IPS-20b (cell line): ENCODE data around the gene CADPS2.
"Not testable (repeated sequence)": the region's sequence is repeated elsewhere in the genome, so short reads cannot be mapped to it uniquely, and the experiment has no call there.

Experiments
- H3K27ac ChIP-seq: one replicate; pipeline ENCODE4 v1.5.1; 2013; ENCODE audit warnings: low read length
- H3K27me3 ChIP-seq: 2 replicates; pipeline ENCODE4 v1.6.1; 2013; ENCODE audit warnings: mild to moderate bottlenecking, low read length, inconsistent platforms; ENCODE audit not compliant: insufficient read depth
- H3K36me3 ChIP-seq: 2 replicates; pipeline ENCODE4 v1.6.1; 2013; ENCODE audit warnings: low read depth, mild to moderate bottlenecking, inconsistent platforms, low read length, moderate library complexity; ENCODE audit not compliant: insufficient read depth
- H3K4me1 ChIP-seq: 2 replicates; pipeline ENCODE4 v1.6.1; 2013; ENCODE audit warnings: mild to moderate bottlenecking, control low read depth, inconsistent platforms, low read length, moderate library complexity; ENCODE audit not compliant: insufficient read depth
- H3K4me3 ChIP-seq: 2 replicates; pipeline ENCODE4 v1.5.1; 2013; ENCODE audit warnings: mild to moderate bottlenecking, low read length, inconsistent platforms
- H3K9ac ChIP-seq: 2 replicates; pipeline ENCODE4 v1.6.1; 2013; ENCODE audit warnings: low read depth, mild to moderate bottlenecking, inconsistent platforms, low read length, moderate library complexity
- H3K9me3 ChIP-seq: 2 replicates; pipeline ENCODE4 v1.6.1; 2013; ENCODE audit warnings: mild to moderate bottlenecking, low read depth, low read length, inconsistent platforms; ENCODE audit not compliant: insufficient read depth

CADPS2 gene

GRCh38 chr7:122682815-122683550, 203.3 kb downstream of the CADPS2 start:
- Histone ChIP-seq H3K9me3 (no peaks in the 10 kb centered on the region), H3K4me1 (peaks cover 39% of the 10 kb centered on the region), H3K9ac (no peak overlapping the region), H3K4me3 (no peak overlapping the region), H3K27me3 (no peaks in the 10 kb centered on the region), H3K36me3 (no peaks in the 10 kb centered on the region), H3K27ac (no peak overlapping the region)

GRCh38 chr7:122681186-122681585, 205.1 kb downstream of the CADPS2 start:
- H3K9ac ChIP-seq, H3K27ac ChIP-seq: not testable (repeated sequence)

GRCh38 chr7:122679813-122680212, 206.4 kb downstream of the CADPS2 start:
- H3K27ac ChIP-seq, result peak overlapping the region; percentile 87
- H3K4me1 ChIP-seq, result peaks cover 32% of the 10 kb centered on the region
- H3K9me3 ChIP-seq, result no peaks in the 10 kb centered on the region
- peak overlapping the region; percentile 69 for H3K9ac ChIP-seq
- H3K27me3 ChIP-seq, result no peaks in the 10 kb centered on the region
- no peaks in the 10 kb centered on the region for H3K36me3 ChIP-seq
- no peak overlapping the region; the same call in 1 of the 2 replicates for H3K4me3 ChIP-seq

More at GRCh38 chr7:122681186-122681585, 205.1 kb downstream of the CADPS2 start:
- H3K27me3 ChIP-seq, H3K4me3 ChIP-seq, H3K36me3 ChIP-seq, H3K9me3 ChIP-seq: not testable (repeated sequence)
- H3K4me1 ChIP-seq, result peaks cover 45% of the 10 kb centered on the region

GRCh38 chr7:122679269-122679709, 207.0 kb downstream of the CADPS2 start:
- Histone ChIP-seq H3K4me1 (peaks cover 32% of the 10 kb centered on the region), H3K9ac (peak overlapping the region; percentile 69), H3K27ac (peak overlapping the region; percentile 87)
- not testable (repeated sequence) for H3K9me3 ChIP-seq, H3K4me3 ChIP-seq, H3K27me3 ChIP-seq, H3K36me3 ChIP-seq

GRCh38 chr7:122677149-122677548, 209.1 kb downstream of the CADPS2 start:
- H3K4me3 ChIP-seq, result no peak overlapping the region
- H3K27ac ChIP-seq, result peak overlapping the region; percentile 30
- no peaks in the 10 kb centered on the region for H3K27me3 ChIP-seq
- peaks cover 33% of the 10 kb centered on the region for H3K4me1 ChIP-seq
- no peaks in the 10 kb centered on the region for H3K36me3 ChIP-seq
- no peaks in the 10 kb centered on the region for H3K9me3 ChIP-seq
- peak overlapping the region; percentile 12; the same call in 1 of the 2 replicates for H3K9ac ChIP-seq

GRCh38 chr7:122676466-122676865, 209.8 kb downstream of the CADPS2 start:
- no peak overlapping the region for H3K4me3 ChIP-seq
- no peaks in the 10 kb centered on the region for H3K9me3 ChIP-seq
- H3K27me3 ChIP-seq, result no peaks in the 10 kb centered on the region
- H3K9ac ChIP-seq, result peak overlapping the region; percentile 12; the same call in 1 of the 2 replicates
- H3K36me3 ChIP-seq, result no peaks in the 10 kb centered on the region
- peaks cover 36% of the 10 kb centered on the region for H3K4me1 ChIP-seq
- H3K27ac ChIP-seq, result no peak overlapping the region

GRCh38 chr7:122675621-122676020, 210.6 kb downstream of the CADPS2 start:
- H3K27ac ChIP-seq, result no peak overlapping the region
- H3K9me3 ChIP-seq, result no peaks in the 10 kb centered on the region

GRCh38 chr7:122675011-122675410, 211.2 kb downstream of the CADPS2 start:
- H3K27me3 ChIP-seq, result no peaks in the 10 kb centered on the region
- H3K27ac ChIP-seq, result no peak overlapping the region
- no peaks in the 10 kb centered on the region for H3K36me3 ChIP-seq
- H3K4me3 ChIP-seq, result no peak overlapping the region
- H3K9ac ChIP-seq, result no peak overlapping the region
- H3K4me1 ChIP-seq, result peaks cover 39% of the 10 kb centered on the region
- H3K9me3 ChIP-seq, result no peaks in the 10 kb centered on the region

More at GRCh38 chr7:122675621-122676020, 210.6 kb downstream of the CADPS2 start:
- Histone ChIP-seq H3K4me3 (no peak overlapping the region), H3K9ac (no peak overlapping the region), H3K4me1 (peaks cover 41% of the 10 kb centered on the region), H3K36me3 (no peaks in the 10 kb centered on the region), H3K27me3 (no peaks in the 10 kb centered on the region)

- H3K27me3 ChIP-seq, result no peaks in the 10 kb centered on the region
- no peaks in the 10 kb centered on the region for H3K36me3 ChIP-seq
- no peak overlapping the region for H3K4me3 ChIP-seq
- no peak overlapping the region for H3K27ac ChIP-seq
- H3K9me3 ChIP-seq, result no peaks in the 10 kb centered on the region
- no peak overlapping the region for H3K9ac ChIP-seq
- H3K4me1 ChIP-seq, result peaks cover 34% of the 10 kb centered on the region
Observed at GRCh38 chr7:122674502-122674901, 211.8 kb downstream of the CADPS2 start.

- no peaks in the 10 kb centered on the region for H3K9me3 ChIP-seq
- no peak overlapping the region for H3K9ac ChIP-seq
- no peaks in the 10 kb centered on the region for H3K36me3 ChIP-seq
- H3K4me1 ChIP-seq, result peaks cover 34% of the 10 kb centered on the region
- no peak overlapping the region for H3K4me3 ChIP-seq
- H3K27me3 ChIP-seq, result no peaks in the 10 kb centered on the region
- H3K27ac ChIP-seq, result no peak overlapping the region
Observed at GRCh38 chr7:122673951-122674350, 212.3 kb downstream of the CADPS2 start.

GRCh38 chr7:122672536-122672935, 213.7 kb downstream of the CADPS2 start:
- Histone ChIP-seq H3K4me3 (no peak overlapping the region), H3K9ac (no peak overlapping the region), H3K9me3 (no peaks in the 10 kb centered on the region), H3K27me3 (no peaks in the 10 kb centered on the region), H3K4me1 (peaks cover 22% of the 10 kb centered on the region), H3K27ac (no peak overlapping the region), H3K36me3 (no peaks in the 10 kb centered on the region)

- no peaks in the 10 kb centered on the region for H3K9me3 ChIP-seq
- H3K27ac ChIP-seq, result no peak overlapping the region
Observed at GRCh38 chr7:122663733-122664132, 222.5 kb downstream of the CADPS2 start.

More at GRCh38 chr7:122663733-122664132, 222.5 kb downstream of the CADPS2 start:
- no peak overlapping the region for H3K9ac ChIP-seq
- no peak overlapping the region for H3K4me3 ChIP-seq
- peaks cover 3% of the 10 kb centered on the region; the same call in 1 of the 2 replicates for H3K4me1 ChIP-seq
- H3K36me3 ChIP-seq, result no peaks in the 10 kb centered on the region
- H3K27me3 ChIP-seq, result no peaks in the 10 kb centered on the region
